HUDEP-2 (cell line): ENCODE results near the gene INO80.
A peak's percentile ranks its signal among the peaks of the same experiment; 100 is the strongest.
"Not testable (repeated sequence)": the region's sequence is repeated elsewhere in the genome, so short reads cannot be mapped to it uniquely, and the experiment has no call there.

Source experiments
- DNase-seq, 76 experiments: peaks; one replicate each; lab custom pipeline; 2025; ENCODE audit not compliant: unreplicated experiment in 76 of 76; lab: John Stamatoyannopoulos, UW

The INO80 gene

GRCh38 chr15:41116116-41116961 lies at the start of gene INO80:
TSS of gene INO80 (minus strand) at chr15:41116280. CDS start at chr15:41096310, 19,970 bp downstream.
- DNase-seq: peak; percentile 59 to 98 (median 94)

GRCh38 chr15:41161736-41162135 lies 45.7 kb upstream of the INO80 start:
- no peak for DNase-seq

GRCh38 chr15:41161336-41161735 lies 45.3 kb upstream of the INO80 start:
- DNase-seq: no peak

- no peak for DNase-seq
Measured at GRCh38 chr15:41160639-41161315, 44.7 kb upstream of the INO80 start.

- no peak for DNase-seq
Measured at GRCh38 chr15:41154412-41154811, 38.3 kb upstream of the INO80 start.

- no peak for DNase-seq
Measured at GRCh38 chr15:41153733-41154132, 37.7 kb upstream of the INO80 start.

- DNase-seq: no peak
Measured at GRCh38 chr15:41151451-41152005, 35.4 kb upstream of the INO80 start.

- no peak for DNase-seq
Measured at GRCh38 chr15:41150279-41150678, 34.2 kb upstream of the INO80 start.

- no peak for DNase-seq
Measured at GRCh38 chr15:41148065-41148464, 32.0 kb upstream of the INO80 start.

- DNase-seq: no peak
Measured at GRCh38 chr15:41139619-41140018, 23.5 kb upstream of the INO80 start.

GRCh38 chr15:41139112-41139511 lies 23.0 kb upstream of the INO80 start:
- not testable (repeated sequence) for DNase-seq

GRCh38 chr15:41135580-41135979 lies 19.5 kb upstream of the INO80 start:
- DNase-seq: not testable (repeated sequence)

- no peak for DNase-seq
Measured at GRCh38 chr15:41133454-41133853, 17.4 kb upstream of the INO80 start.

GRCh38 chr15:41132094-41132493 lies 16.0 kb upstream of the INO80 start:
- DNase-seq: not testable (repeated sequence)

GRCh38 chr15:41128174-41128902 lies 12.3 kb upstream of the INO80 start:
- DNase-seq: no peak

- no peak for DNase-seq
Measured at GRCh38 chr15:41125931-41126642, 10.0 kb upstream of the INO80 start.

GRCh38 chr15:41125063-41125669 lies 9.1 kb upstream of the INO80 start:
- no peak for DNase-seq

- no peak for DNase-seq
Measured at GRCh38 chr15:41124058-41124457, 8.0 kb upstream of the INO80 start.

GRCh38 chr15:41122849-41123248 lies 6.8 kb upstream of the INO80 start:
- DNase-seq: no peak

GRCh38 chr15:41121951-41122350 lies 5.9 kb upstream of the INO80 start:
- no peak for DNase-seq
